SJSA1 (cell line): ENCODE results near the gene SLC25A47. TPM values are rescaled to one million over a fixed set of nuclear protein-coding genes. Genes with fewer than 3 reads are reported as not detected.

Experiments
- DNase-seq, 2 experiments: peaks; one replicate each; pipeline ENCODE4 v3.0.0-alpha.2; 2015 to 2020; ENCODE audit warnings: low spot score in 2 of 2, low read depth in 1 of 2
- H3K27ac ChIP-seq: fragments of 250-450 bp; sonication (Bioruptor Pico); 2 replicates; pipeline ENCODE4 v1.5.1; 2020; ENCODE audit warnings: mild to moderate bottlenecking, moderate library complexity
- H3K27me3 ChIP-seq: fragments of 250-450 bp; sonication (Bioruptor Pico); replicated peaks from 2 replicates; pipeline ENCODE4 v1.5.1; 2020; ENCODE audit warnings: mild to moderate bottlenecking, moderate library complexity
- H3K36me3 ChIP-seq: fragments of 250-450 bp; sonication (Bioruptor Pico); 2 replicates; pipeline ENCODE4 v1.5.1; 2020; ENCODE audit warnings: mild to moderate bottlenecking
- H3K4me1 ChIP-seq: fragments of 250-450 bp; sonication (Bioruptor Pico); replicated peaks from 2 replicates; pipeline ENCODE4 v1.6.1; 2021; ENCODE audit warnings: mild to moderate bottlenecking
- H3K4me3 ChIP-seq: fragments of 250-450 bp; sonication (Bioruptor Pico); 2 replicates; pipeline ENCODE4 v1.5.1; 2020; ENCODE audit warnings: mild to moderate bottlenecking
- H3K9me3 ChIP-seq: fragments of 250-450 bp; sonication (Bioruptor Pico); replicated peaks from 2 replicates; pipeline ENCODE4 v1.5.1; 2020; ENCODE audit warnings: mild to moderate bottlenecking
- total RNA-seq: library from RNA; depleted of rRNA; stranded (reverse); fragments of >200 nt; shearing (Covaris generic); gene quantifications from 2 replicates; pipeline ENCODE4 v1.2.3, GENCODE V29; 2014

Gene SLC25A47
- total RNA-seq, 1 experiment from 2014 or later: not detected

DNA sequence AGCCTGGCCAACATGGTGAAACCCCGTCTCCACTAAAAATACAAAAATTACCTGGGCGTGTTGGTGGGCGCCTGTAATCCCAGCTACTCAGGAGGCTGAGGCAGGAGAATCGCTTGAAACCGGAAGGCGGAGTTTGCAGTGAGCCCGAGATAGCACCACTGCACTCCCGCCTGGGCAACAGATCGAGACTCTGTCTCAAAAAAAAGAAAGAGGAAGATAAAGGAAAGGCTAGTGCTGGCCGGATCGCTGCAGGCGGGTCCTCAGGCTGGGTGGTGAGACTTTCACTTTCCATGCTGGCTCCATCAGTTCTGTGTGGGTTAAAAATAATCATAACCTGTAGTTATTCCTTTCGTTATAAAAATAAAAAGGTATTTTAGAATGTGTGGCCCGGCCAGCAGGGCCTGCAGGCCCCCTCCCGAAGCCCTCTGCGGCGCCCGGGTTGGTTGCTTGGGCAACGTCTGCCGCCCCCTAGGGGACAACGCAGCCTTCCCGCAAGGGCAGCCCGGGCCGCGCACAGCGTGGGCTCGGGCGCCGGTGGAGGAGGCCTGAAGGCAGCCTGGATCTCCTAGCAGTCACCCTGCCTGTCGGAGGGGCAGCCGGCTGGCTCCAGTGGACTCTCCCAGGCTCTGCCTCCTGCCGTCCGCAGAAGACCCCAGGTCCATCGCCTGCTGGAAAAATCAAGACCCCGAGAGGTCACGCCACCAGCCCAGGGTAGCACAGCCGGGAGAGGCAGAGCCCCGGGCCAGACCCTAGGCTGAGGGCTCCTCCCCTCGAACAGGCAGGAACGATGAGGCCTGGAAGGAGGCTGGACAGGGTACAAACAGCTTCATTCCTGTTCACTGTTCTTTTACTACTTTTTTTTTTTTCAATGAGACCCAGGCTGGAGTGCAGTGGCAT, 5.0 kb upstream of the SLC25A47 start:
- Histone ChIP-seq H3K27ac (no peak overlapping the region), H3K4me3 (peak overlapping the region; percentile 4; the same call in 1 of the 2 replicates), H3K36me3 (no peaks in the 10 kb centered on the region), H3K4me1 (peaks cover 14% of the 10 kb centered on the region), H3K9me3 (no peaks in the 10 kb centered on the region), H3K27me3 (no peaks in the 10 kb centered on the region)
- DNase-seq: peak; percentile 50 to 65

DNA sequence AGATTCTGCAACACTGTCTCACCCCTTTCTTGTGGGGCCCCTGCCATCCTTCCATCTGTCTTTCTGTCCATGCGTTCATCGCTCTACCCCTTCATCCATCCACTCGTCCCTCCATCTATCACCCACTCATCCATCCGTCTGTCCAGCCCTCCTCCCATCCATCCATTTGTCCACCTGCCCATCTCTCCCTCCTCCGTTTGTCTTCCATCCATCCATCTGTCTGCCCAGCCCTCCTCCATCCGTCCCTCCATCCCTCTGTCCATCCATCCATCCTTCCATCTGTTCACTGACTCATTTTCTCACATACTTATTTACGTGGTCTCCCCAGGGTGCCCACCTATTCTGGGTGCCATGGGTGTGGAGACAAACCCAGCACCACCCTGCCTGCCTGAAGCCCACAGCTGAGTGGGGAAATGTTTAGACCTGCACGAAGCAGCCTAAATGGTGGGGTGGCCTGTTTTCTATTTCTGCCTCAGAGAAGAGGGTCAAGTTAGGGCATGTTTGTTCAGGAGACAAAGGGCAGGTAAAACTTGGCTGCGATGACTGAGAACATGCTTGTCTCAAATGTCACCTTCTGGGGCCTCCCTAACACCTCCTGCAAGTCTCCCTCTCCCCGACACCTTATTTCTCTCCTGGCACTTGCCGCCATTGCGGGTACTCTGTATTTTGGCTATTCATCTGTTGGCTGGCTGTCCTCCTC, 2.8 kb upstream of the SLC25A47 start:
- no peak overlapping the region for H3K27ac ChIP-seq
- H3K4me1 ChIP-seq: peaks cover 14% of the 10 kb centered on the region
- no peaks in the 10 kb centered on the region for H3K9me3 ChIP-seq
- no peaks in the 10 kb centered on the region for H3K36me3 ChIP-seq
- DNase-seq: no peak
- no peak overlapping the region for H3K4me3 ChIP-seq
- H3K27me3 ChIP-seq: no peaks in the 10 kb centered on the region

DNA sequence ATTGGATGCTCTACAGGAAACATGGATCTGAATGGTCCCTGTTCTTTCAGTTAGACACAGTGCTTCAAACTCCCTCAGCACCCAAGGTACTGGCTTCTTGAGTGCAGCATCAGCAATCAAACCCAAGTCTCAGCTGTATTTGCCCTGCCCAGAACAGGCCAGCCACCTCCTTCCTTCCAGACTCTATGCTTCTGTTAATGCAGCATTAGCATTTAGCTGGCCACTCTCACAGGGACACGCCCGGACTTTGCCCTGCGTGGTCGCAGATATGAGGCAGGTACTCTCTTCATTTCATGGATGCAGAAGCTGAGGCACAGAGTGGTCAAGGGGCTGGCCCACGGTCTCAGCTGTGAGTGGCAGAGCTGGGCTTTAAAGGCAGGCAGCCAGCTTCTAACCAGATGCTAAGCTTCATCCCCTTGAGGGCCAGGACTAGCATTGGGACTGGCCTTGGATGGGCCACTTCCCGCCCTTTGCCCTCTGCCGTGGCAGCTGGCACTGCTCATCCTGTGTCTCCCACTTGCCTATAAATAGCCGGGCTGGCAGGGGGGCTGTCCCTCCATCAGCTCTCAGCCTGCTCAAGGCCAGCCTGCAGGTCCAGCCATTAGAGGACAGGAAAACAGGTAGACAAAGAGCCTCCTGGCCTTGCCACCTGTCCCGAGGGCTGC, 1.5 kb upstream of the SLC25A47 start:
- Histone ChIP-seq H3K4me3 (no peak overlapping the region), H3K36me3 (no peaks in the 10 kb centered on the region), H3K4me1 (peaks cover 14% of the 10 kb centered on the region), H3K27ac (no peak overlapping the region), H3K9me3 (no peaks in the 10 kb centered on the region), H3K27me3 (no peaks in the 10 kb centered on the region)
- DNase-seq: no peak

DNA sequence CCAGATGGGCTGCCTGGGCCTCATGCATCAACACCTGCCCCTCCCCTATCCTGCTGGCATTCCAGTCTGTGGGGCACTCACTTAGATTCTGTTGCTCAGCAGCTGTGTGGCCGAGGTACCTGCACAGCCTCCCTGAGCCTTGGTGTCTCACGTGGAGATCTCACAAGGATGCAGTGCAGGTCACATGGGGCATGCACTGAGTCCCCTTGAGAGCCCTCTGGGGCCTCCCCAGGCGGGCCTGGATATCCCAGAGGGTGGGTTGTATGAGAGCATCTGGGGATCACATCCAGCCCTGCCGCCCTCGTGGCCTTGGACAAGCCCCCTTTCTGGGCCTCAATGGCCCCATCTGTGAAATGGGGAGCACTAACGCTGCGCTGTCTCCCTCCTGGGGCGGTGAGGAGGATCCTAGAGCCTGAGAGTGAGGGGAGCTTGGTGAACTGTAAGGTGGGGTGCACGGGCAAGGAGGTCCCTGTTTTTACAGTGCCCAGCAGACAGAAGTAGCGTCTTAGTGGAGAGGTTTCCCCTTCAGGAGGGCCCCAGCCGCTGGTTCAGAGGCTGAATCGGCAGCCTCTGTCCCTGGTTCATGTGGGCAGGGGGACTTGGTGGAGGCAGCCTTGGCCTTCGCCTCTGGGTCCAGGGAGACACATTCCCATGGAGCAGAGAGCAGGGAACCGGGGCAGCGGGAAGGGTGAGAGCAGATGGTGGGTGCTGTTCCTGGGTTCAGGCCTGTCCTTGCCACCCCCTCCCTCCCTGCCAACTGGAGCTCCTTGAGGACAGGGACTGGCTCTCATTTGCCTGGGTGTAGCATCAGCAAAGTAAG, 791 bp upstream of the SLC25A47 start:
- H3K4me1 ChIP-seq: peaks cover 14% of the 10 kb centered on the region
- H3K4me3 ChIP-seq: no peak overlapping the region
- no peaks in the 10 kb centered on the region for H3K27me3 ChIP-seq
- DNase-seq: no peak
- no peak overlapping the region for H3K27ac ChIP-seq
- no peaks in the 10 kb centered on the region for H3K9me3 ChIP-seq
- H3K36me3 ChIP-seq: no peaks in the 10 kb centered on the region

DNA sequence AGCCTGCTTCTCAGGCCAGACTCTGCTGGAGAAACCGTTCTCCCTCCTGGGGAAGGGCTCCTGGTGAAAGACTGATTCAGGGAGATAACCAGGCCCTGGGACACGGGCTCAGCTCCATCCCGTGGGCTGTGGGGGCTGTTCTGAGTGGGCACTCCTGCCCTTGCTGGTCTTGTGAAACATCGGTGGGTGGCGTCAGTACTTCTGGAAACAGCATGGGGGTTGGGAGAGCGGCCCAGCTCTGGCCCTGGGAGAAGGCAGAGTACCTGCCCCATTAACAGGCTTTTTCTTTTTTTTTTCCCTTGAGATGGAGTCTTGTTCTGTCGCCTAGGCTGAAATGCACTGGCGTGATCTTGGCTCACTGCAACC, 786 bp downstream of the SLC25A47 start:
- no peaks in the 10 kb centered on the region for H3K9me3 ChIP-seq
- H3K27me3 ChIP-seq: no peaks in the 10 kb centered on the region
- no peaks in the 10 kb centered on the region for H3K36me3 ChIP-seq
- H3K4me3 ChIP-seq: no peak overlapping the region
- H3K27ac ChIP-seq: no peak overlapping the region
- H3K4me1 ChIP-seq: peaks cover 4% of the 10 kb centered on the region; the same call in 1 of the 2 replicates
- DNase-seq: no peak

DNA sequence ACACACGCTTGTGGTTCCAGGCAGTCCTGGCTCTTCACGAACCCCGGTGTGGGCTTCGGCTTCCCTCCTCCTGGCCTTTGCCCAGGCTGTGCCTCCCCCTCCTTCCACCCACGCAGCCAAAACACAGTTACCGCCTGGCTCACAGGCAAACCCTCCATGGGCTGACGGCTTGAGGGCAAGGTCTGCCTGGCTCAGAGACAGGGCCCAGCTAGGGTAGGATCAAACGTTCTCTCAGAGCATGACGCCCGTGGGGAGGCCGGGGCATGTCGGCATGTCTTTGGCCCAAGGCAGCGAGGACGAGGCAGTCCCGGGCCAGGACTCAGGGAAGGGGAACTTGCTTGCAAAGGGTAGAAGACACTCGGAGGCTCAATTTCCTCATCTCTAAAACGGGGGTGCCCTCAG, 2.1 kb downstream of the SLC25A47 start:
- Histone ChIP-seq H3K27me3 (no peaks in the 10 kb centered on the region), H3K4me3 (no peak overlapping the region), H3K4me1 (no peaks in the 10 kb centered on the region), H3K36me3 (no peaks in the 10 kb centered on the region), H3K9me3 (no peaks in the 10 kb centered on the region), H3K27ac (no peak overlapping the region)
- no peak for DNase-seq

DNA sequence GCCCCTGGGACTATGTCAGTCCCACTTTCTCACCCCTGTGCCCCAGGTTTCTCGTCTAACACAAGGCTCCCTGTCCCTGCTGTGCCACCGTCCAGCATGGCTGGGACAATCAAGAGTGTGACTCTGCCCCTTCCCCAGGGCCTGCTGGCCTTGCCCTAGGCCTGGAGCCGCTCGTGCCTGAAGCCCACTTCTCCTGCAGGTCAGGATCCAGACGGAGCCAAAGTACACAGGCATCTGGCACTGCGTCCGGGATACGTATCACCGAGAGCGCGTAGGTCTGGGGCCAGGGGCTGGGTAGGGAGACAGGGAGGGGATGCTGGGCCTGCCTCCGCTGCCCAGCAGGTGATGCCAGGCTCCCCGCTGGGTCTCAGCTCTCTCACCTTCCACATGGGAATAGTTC, 2.8 kb downstream of the SLC25A47 start:
- Histone ChIP-seq H3K9me3 (no peaks in the 10 kb centered on the region), H3K27me3 (no peaks in the 10 kb centered on the region), H3K27ac (no peak overlapping the region), H3K4me3 (no peak overlapping the region), H3K36me3 (no peaks in the 10 kb centered on the region), H3K4me1 (no peaks in the 10 kb centered on the region)
- DNase-seq: no peak

DNA sequence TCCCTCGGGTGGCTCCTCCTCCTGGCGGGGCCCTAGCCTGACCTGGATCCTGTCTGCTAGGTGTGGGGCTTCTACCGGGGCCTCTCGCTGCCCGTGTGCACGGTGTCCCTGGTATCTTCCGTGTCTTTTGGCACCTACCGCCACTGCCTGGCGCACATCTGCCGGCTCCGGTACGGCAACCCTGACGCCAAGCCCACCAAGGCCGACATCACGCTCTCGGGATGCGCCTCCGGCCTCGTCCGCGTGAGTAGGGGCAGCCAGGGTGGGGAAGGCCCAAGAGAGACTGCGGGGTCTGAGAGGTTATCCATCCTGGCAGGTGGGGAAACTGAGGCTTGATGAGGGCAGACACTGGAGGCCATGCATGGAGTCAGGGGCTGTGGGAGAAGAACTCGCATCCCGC, 4.0 kb downstream of the SLC25A47 start:
- Histone ChIP-seq H3K36me3 (peaks cover 2% of the 10 kb centered on the region; the same call in 1 of the 2 replicates), H3K27me3 (no peaks in the 10 kb centered on the region), H3K9me3 (no peaks in the 10 kb centered on the region), H3K27ac (no peak overlapping the region), H3K4me3 (no peak overlapping the region), H3K4me1 (no peaks in the 10 kb centered on the region)
- no peak for DNase-seq

DNA sequence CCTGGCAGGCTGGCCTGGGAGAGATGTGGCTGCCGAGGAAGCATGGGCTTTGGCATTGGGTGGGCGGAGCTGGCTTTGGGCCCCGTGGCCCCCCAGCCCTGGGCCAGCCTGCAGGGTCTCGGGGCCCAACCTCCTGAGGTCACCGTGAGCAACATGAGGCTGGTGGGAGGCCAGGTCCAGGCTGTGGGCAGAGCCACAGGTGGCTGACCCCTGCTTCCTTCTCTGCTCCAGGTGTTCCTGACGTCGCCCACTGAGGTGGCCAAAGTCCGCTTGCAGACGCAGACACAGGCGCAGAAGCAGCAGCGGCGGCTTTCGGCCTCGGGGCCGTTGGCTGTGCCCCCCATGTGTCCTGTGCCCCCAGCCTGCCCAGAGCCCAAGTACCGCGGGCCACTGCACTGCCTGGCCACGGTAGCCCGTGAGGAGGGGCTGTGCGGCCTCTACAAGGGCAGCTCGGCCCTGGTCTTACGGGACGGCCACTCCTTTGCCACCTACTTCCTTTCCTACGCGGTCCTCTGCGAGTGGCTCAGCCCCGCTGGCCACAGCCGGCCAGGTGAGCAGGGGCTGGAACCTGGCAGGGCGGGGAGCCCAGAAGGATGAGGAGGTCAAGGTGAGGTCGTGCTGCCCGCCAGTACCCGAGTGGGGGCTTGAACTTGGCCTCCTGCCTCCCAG, 5.5 kb downstream of the SLC25A47 start:
- no peaks in the 10 kb centered on the region for H3K9me3 ChIP-seq
- peaks cover 12% of the 10 kb centered on the region for H3K36me3 ChIP-seq
- no peak overlapping the region for H3K4me3 ChIP-seq
- H3K4me1 ChIP-seq: no peaks in the 10 kb centered on the region
- H3K27ac ChIP-seq: no peak overlapping the region
- no peaks in the 10 kb centered on the region for H3K27me3 ChIP-seq
- no peak for DNase-seq

DNA sequence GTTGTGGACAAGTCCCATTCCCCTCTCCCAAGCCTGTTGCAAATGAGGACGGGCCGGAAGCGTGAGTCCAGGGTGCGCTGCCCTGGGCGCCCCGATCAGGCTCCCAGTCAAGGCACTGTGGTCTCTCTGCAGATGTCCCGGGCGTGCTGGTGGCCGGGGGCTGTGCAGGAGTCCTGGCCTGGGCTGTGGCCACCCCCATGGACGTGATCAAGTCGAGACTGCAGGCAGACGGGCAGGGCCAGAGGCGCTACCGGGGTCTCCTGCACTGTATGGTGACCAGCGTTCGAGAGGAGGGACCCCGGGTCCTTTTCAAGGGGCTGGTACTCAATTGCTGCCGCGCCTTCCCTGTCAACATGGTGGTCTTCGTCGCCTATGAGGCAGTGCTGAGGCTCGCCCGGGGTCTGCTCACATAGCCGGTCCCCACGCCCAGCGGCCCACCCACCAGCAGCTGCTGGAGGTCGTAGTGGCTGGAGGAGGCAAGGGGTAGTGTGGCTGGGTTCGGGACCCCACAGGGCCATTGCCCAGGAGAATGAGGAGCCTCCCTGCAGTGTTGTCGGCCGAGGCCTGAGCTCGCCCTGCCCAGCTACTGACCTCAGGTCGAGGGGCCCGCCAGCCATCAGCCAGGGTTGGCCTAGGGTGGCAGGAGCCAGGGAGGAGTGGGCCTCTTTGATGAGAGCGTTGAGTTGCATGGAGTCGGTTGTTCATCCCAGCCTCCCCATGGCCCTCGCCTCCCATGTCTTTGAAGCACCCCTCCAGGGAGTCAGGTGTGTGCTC, 6.3 kb downstream of the SLC25A47 start:
- peaks cover 20% of the 10 kb centered on the region for H3K36me3 ChIP-seq
- DNase-seq: no peak
- H3K9me3 ChIP-seq: no peaks in the 10 kb centered on the region
- no peak overlapping the region for H3K4me3 ChIP-seq
- no peaks in the 10 kb centered on the region for H3K27me3 ChIP-seq
- no peak overlapping the region for H3K27ac ChIP-seq
- H3K4me1 ChIP-seq: no peaks in the 10 kb centered on the region

DNA sequence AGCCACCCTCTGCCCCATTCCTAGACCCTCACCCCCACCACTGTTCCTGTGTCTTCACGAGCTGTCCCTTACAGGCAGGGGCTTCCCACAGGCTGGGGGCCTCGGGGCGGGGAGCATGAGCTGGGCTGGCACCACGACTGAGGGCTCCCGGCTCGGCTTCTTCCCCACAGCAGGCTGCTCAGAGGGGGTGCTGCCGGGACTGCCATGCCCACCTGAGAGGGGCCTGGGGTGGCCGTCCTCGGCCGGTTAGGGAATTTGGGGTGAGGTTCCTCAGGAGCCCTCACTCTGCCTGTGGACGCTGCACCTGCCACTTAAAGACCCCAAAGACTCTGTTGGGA, 6.8 kb downstream of the SLC25A47 start:
- Histone ChIP-seq H3K4me3 (no peak overlapping the region), H3K27me3 (no peaks in the 10 kb centered on the region), H3K9me3 (no peaks in the 10 kb centered on the region), H3K4me1 (no peaks in the 10 kb centered on the region), H3K36me3 (peaks cover 26% of the 10 kb centered on the region), H3K27ac (no peak overlapping the region)
- no peak for DNase-seq

DNA sequence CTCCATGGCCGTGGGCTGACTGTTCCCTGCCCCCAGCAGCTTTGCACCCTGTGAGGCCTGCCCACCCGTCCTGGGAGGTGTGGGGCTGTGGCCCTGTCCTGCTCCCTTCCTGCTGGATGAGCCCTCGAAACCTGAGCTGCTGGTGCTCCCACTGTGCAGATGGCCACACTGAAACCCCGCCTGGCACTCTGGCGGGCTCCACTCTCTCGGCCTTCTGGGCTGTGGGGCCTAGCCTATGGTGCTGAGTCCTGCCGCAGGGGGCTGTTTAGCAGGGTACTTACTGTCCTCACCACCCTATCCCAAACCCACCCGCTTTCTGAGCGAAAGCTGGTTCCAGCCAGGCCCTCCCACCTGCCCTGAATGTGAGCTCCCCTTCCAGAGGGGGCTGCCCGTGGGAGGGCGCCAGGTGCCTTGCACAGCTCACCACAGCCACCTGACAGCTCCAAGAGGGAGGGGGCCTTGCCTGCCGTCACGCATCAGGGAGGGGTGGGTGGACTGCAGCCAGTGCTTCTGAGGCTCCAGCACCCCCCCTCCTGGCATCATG, 7.3 kb downstream of the SLC25A47 start:
- Histone ChIP-seq H3K9me3 (no peaks in the 10 kb centered on the region), H3K27me3 (no peaks in the 10 kb centered on the region), H3K4me1 (no peaks in the 10 kb centered on the region), H3K27ac (no peak overlapping the region), H3K4me3 (no peak overlapping the region), H3K36me3 (peaks cover 31% of the 10 kb centered on the region)
- no peak for DNase-seq
